Colonic mucosa (tissue), 4 donors: Measurements from ENCODE around the gene RAD51B. TPM values are rescaled to one million over a fixed set of nuclear protein-coding genes. Genes with fewer than 3 reads are reported as not detected.

Source experiments
- DNase-seq: peaks from one replicate; pipeline ENCODE4 v3.0.0-alpha.2; 2020
- H3K27ac ChIP-seq: fragments of 200-600 bp; one replicate; pipeline ENCODE4 v1.8.0; 2021
- H3K27me3 ChIP-seq: fragments of 200-600 bp; one replicate; pipeline ENCODE4 v1.8.0; 2021
- H3K36me3 ChIP-seq: fragments of 200-600 bp; one replicate; pipeline ENCODE4 v1.8.0; 2021
- H3K4me1 ChIP-seq: fragments of 200-600 bp; one replicate; pipeline ENCODE4 v1.8.0; 2021; ENCODE audit warnings: mild to moderate bottlenecking
- H3K4me3 ChIP-seq: fragments of 200-600 bp; one replicate; pipeline ENCODE4 v1.8.0; 2021
- H3K9ac ChIP-seq, 2 donors: one replicate each; pipeline ENCODE4 v1.7.0; 2013; ENCODE audit warnings: control low read depth in 2 of 2, low read depth in 2 of 2, low read length in 2 of 2
- H3K9me3 ChIP-seq: fragments of 200-600 bp; one replicate; pipeline ENCODE4 v1.8.0; 2021
- CTCF ChIP-seq: fragments of 200-600 bp; IDR thresholded peaks from one replicate; pipeline ENCODE4 v1.8.0; 2022; ENCODE audit warnings: antibody characterized with exemption, mild to moderate bottlenecking
- intact Hi-C: fragments of 100-400 bp; cut with DNase I; formaldehyde crosslinking; loops from one replicate; pipeline ENCODE4 v1.14.1; 2022
- total RNA-seq, 2 donors: library from RNA; stranded (reverse); fragmentation: NEBNext Ultra II Directional in 1 of 2; extraction: Animal tissue kit (Norgen Biotek cat#: 25700) in 1 of 2; gene quantifications; one replicate each; pipeline ENCODE4 v1.2.1, GENCODE V29; 2021
- donor health status: healthy.
- donor health status: DM: no; HTN: no; CAD: no.
- donor health status: DM: no; HTN: no; CAD: no.

RAD51B gene
- total RNA-seq, 2 donors from 2014 or later: 12.7 to 22.0 TPM

- H3K4me3 ChIP-seq: no peak overlapping the region
- no peaks in the 10 kb centered on the region for H3K9me3 ChIP-seq
- peak; percentile 47 for DNase-seq
- peak overlapping the region; percentile 65 for H3K27ac ChIP-seq
- no peaks in the 10 kb centered on the region for H3K36me3 ChIP-seq
- TF ChIP-seq CTCF: no peak
- H3K9ac ChIP-seq: peak overlapping the region in 1 of 2 donors; percentile 51
- no peaks in the 10 kb centered on the region for H3K27me3 ChIP-seq
- peaks cover 17% of the 10 kb centered on the region for H3K4me1 ChIP-seq
- intact Hi-C loops: no loop called here
Observed at GRCh38 chr14:68293404-68293803, 473.8 kb downstream of the RAD51B start.

GRCh38 chr14:68295316-68295816 is 475.8 kb downstream of the RAD51B start:
- peak overlapping the region; percentile 6 to 55 for H3K9ac ChIP-seq
- intact Hi-C loops: no loop called here

GRCh38 chr14:68297039-68297438 is 477.5 kb downstream of the RAD51B start:
- H3K4me1 ChIP-seq: peaks cover 13% of the 10 kb centered on the region
- intact Hi-C loops: no loop called here
- DNase-seq: no peak
- no peaks in the 10 kb centered on the region for H3K36me3 ChIP-seq
- H3K9me3 ChIP-seq: no peaks in the 10 kb centered on the region
- H3K4me3 ChIP-seq: no peak overlapping the region
- no peak overlapping the region for H3K27ac ChIP-seq
- no peak for TF ChIP-seq CTCF
- H3K27me3 ChIP-seq: no peaks in the 10 kb centered on the region
- H3K9ac ChIP-seq: no peak overlapping the region

More at GRCh38 chr14:68295316-68295816, 475.8 kb downstream of the RAD51B start:
- Histone ChIP-seq H3K27ac (peak overlapping the region; percentile 23), H3K27me3 (no peaks in the 10 kb centered on the region), H3K4me1 (peaks cover 17% of the 10 kb centered on the region), H3K36me3 (no peaks in the 10 kb centered on the region), H3K9me3 (no peaks in the 10 kb centered on the region), H3K4me3 (no peak overlapping the region)
- TF ChIP-seq CTCF: no peak
- peak; percentile 65 for DNase-seq

GRCh38 chr14:68297876-68298468 is 478.4 kb downstream of the RAD51B start:
- TF ChIP-seq CTCF: no peak
- H3K9me3 ChIP-seq: no peaks in the 10 kb centered on the region
- H3K27ac ChIP-seq: no peak overlapping the region
- no peak overlapping the region for H3K4me3 ChIP-seq
- peaks cover 6% of the 10 kb centered on the region for H3K4me1 ChIP-seq
- DNase-seq: no peak
- intact Hi-C loops: no loop called here
- no peaks in the 10 kb centered on the region for H3K36me3 ChIP-seq
- no peaks in the 10 kb centered on the region for H3K27me3 ChIP-seq
- no peak overlapping the region for H3K9ac ChIP-seq

- no peak overlapping the region for H3K27ac ChIP-seq
- H3K27me3 ChIP-seq: no peaks in the 10 kb centered on the region
- no peaks in the 10 kb centered on the region for H3K9me3 ChIP-seq
- no peak for TF ChIP-seq CTCF
- intact Hi-C loops: loop anchor here (10.0 kb wide), 1 partner anchor 46 kb away; no protein-coding TSS in a partner anchor
- DNase-seq: no peak
- H3K9ac ChIP-seq: no peak overlapping the region
- H3K4me1 ChIP-seq: no peaks in the 10 kb centered on the region
- H3K4me3 ChIP-seq: no peak overlapping the region
- H3K36me3 ChIP-seq: no peaks in the 10 kb centered on the region
Observed at GRCh38 chr14:68300608-68301007, 481.0 kb downstream of the RAD51B start.
